Parathyroid adenoma (tissue), 2 donors: ENCODE data around the gene IFITM1.

Source experiments
- H2AFZ ChIP-seq: fragments of 300-600 bp; sonication (generic); one replicate; pipeline ENCODE4 v1.7.0; 2017; ENCODE audit warnings: antibody characterized with exemption, mild to moderate bottlenecking
- H3K27ac ChIP-seq: fragments of 300-600 bp; sonication (generic); one replicate; pipeline ENCODE4 v1.7.0; 2017
- H3K27me3 ChIP-seq: fragments of 300-600 bp; sonication (generic); one replicate; pipeline ENCODE4 v1.7.0; 2017; ENCODE audit warnings: low read length; ENCODE audit not compliant: control insufficient read depth, insufficient read depth
- H3K36me3 ChIP-seq: fragments of 300-600 bp; sonication (generic); one replicate; pipeline ENCODE4 v1.7.0; 2017; ENCODE audit warnings: low read length; ENCODE audit not compliant: control insufficient read depth, insufficient read depth
- H3K4me1 ChIP-seq: fragments of 300-600 bp; sonication (generic); one replicate; pipeline ENCODE4 v1.7.0; 2017; ENCODE audit warnings: control low read depth
- H3K4me2 ChIP-seq: fragments of 300-600 bp; sonication (generic); one replicate; pipeline ENCODE4 v1.7.0; 2017; ENCODE audit warnings: low read length
- H3K4me3 ChIP-seq: fragments of 300-600 bp; sonication (generic); one replicate; pipeline ENCODE4 v1.7.0; 2017; ENCODE audit warnings: low read depth, low read length
- H3K79me2 ChIP-seq: fragments of 300-600 bp; sonication (generic); one replicate; pipeline ENCODE4 v1.7.0; 2017; ENCODE audit warnings: control low read depth
- H3K9ac ChIP-seq: fragments of 300-600 bp; sonication (generic); one replicate; pipeline ENCODE4 v1.7.0; 2017; ENCODE audit warnings: mild to moderate bottlenecking
- H3K9me3 ChIP-seq: fragments of 300-600 bp; sonication (generic); one replicate; pipeline ENCODE4 v1.7.0; 2017; ENCODE audit warnings: low read length; ENCODE audit not compliant: control insufficient read depth
- TF ChIP-seq, protein P1 (sequence below): fragments of 300-600 bp; sonication (generic); IDR thresholded peaks from one replicate; pipeline ENCODE4 v1.7.0; 2017; ENCODE audit warnings: antibody characterized with exemption, mild to moderate bottlenecking
- donor health status: primary hyperparathyroidism.

IFITM1 gene

DNA sequence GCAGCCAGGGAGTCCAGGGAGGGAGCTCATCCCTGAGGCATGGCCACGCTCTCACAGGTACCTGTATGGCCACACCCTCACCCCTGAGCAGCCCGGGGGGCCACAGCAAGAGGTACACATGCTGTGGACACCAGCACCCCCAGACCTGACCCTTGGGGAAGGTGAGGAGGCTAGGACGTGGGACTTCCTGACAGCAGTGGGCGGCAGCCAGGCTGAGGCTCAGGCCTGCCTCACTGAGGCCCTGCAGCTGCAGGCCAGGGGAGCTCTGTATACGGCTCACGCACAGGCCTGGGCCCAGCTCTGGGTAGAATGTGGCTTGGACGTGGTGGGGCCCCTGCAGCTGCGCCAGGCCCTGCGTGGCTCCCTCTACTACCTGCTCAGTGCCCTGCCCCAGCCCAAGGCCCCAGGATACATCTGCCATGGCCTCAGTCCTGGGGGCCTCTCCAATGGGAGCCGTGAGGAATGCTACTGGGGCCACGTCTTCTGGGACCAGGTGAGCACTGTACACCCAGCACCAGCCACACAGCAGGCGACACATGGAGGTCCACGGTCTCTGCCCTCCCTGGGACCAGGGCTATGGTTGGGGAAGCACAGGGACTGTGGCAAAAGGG, 23.1 kb upstream of the IFITM1 start:
- Histone ChIP-seq H3K79me2 (no peaks in the 10 kb centered on the region), H3K27me3 (no peaks in the 10 kb centered on the region), H3K9me3 (no peaks in the 10 kb centered on the region), H2AFZ (no peak overlapping the region), H3K4me3 (no peak overlapping the region), H3K4me1 (no peaks in the 10 kb centered on the region), H3K4me2 (no peak overlapping the region), H3K36me3 (no peaks in the 10 kb centered on the region), H3K9ac (no peak overlapping the region), H3K27ac (no peak overlapping the region)
- TF ChIP-seq, protein P1, sequence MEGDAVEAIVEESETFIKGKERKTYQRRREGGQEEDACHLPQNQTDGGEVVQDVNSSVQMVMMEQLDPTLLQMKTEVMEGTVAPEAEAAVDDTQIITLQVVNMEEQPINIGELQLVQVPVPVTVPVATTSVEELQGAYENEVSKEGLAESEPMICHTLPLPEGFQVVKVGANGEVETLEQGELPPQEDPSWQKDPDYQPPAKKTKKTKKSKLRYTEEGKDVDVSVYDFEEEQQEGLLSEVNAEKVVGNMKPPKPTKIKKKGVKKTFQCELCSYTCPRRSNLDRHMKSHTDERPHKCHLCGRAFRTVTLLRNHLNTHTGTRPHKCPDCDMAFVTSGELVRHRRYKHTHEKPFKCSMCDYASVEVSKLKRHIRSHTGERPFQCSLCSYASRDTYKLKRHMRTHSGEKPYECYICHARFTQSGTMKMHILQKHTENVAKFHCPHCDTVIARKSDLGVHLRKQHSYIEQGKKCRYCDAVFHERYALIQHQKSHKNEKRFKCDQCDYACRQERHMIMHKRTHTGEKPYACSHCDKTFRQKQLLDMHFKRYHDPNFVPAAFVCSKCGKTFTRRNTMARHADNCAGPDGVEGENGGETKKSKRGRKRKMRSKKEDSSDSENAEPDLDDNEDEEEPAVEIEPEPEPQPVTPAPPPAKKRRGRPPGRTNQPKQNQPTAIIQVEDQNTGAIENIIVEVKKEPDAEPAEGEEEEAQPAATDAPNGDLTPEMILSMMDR, result no peak

- H3K9ac ChIP-seq, result no peak overlapping the region
- no peak overlapping the region for H3K4me3 ChIP-seq
- H3K36me3 ChIP-seq, result no peaks in the 10 kb centered on the region
- H3K27ac ChIP-seq, result no peak overlapping the region
- no peak overlapping the region for H3K4me2 ChIP-seq
- no peaks in the 10 kb centered on the region for H3K79me2 ChIP-seq
- TF ChIP-seq, protein P1, result no peak
- H3K9me3 ChIP-seq, result no peaks in the 10 kb centered on the region
- H2AFZ ChIP-seq, result no peak overlapping the region
- no peaks in the 10 kb centered on the region for H3K27me3 ChIP-seq
- no peaks in the 10 kb centered on the region for H3K4me1 ChIP-seq
Measured at GRCh38 chr11:291281-292210, 22.3 kb upstream of the IFITM1 start.

DNA sequence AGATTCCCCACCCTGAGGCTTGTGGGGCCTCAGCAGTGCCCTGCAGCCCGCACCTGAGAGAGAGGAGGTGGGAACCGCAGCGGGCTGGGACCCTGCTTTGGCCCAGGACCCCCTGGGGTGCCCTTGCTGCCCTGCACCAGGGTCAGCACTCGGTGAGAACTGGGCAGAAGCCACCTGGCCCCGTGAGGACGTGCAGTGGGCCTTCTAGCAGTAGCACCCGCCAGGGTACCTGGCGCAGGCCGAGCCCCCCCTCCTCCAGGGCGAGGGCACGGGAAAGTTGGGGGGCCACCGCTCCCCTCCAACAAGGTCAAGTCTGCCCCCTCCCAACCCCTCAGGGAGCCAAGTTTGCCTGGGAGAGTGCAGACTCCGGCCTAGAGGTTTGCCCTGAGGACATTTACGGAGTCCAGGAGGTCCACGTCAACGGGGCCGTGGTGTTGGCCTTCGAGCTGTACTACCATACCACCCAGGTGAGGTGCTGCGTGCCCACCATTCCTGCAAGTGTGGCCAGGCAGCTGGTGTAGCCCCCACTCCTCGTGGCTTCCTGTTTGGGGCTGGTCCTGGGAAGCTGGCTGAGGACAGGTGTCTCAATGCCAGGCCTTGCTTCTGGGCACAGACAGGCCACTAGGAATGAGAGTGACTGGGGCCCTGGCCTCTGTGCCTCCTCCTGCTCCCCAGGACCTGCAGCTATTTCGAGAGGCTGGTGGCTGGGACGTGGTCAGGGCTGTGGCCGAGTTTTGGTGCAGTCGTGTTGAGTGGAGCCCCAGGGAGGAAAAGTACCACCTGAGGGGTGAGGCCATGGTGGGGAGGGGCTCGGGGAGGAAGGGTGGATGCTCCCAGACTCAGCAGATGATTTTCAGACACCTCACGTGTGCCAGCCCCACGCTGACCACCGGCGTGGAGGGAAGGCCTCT, 21.4 kb upstream of the IFITM1 start:
- Histone ChIP-seq H3K4me3 (no peak overlapping the region), H3K36me3 (no peaks in the 10 kb centered on the region), H3K9ac (no peak overlapping the region), H3K79me2 (no peaks in the 10 kb centered on the region), H3K27me3 (no peaks in the 10 kb centered on the region), H3K4me2 (no peak overlapping the region), H3K4me1 (no peaks in the 10 kb centered on the region), H2AFZ (no peak overlapping the region), H3K27ac (no peak overlapping the region), H3K9me3 (no peaks in the 10 kb centered on the region)
- TF ChIP-seq, protein P1, result no peak

- Histone ChIP-seq H3K27me3 (no peaks in the 10 kb centered on the region), H3K79me2 (no peaks in the 10 kb centered on the region), H3K4me1 (no peaks in the 10 kb centered on the region), H3K4me3 (no peak overlapping the region), H3K4me2 (no peak overlapping the region), H3K27ac (no peak overlapping the region), H3K36me3 (no peaks in the 10 kb centered on the region), H3K9me3 (no peaks in the 10 kb centered on the region), H3K9ac (no peak overlapping the region), H2AFZ (no peak overlapping the region)
- TF ChIP-seq, protein P1, result no peak
Measured at GRCh38 chr11:293271-293851, 20.5 kb upstream of the IFITM1 start.
